NCI-H345 treated with DMSO at 0.1 percent for 48 hours (cell line): ENCODE data around the gene MIOS.

Experiments used
- DNase-seq: peaks from one replicate; lab custom pipeline; 2025; ENCODE audit not compliant: unreplicated experiment; lab: John Stamatoyannopoulos, UW

The MIOS gene

GRCh38 chr7:7566651-7567611, at the start of gene MIOS:
Gene MIOS (plus strand): TSS chr7:7566884. CDS start chr7:7572476, 5,592 bp downstream.
- peak; percentile 22 for DNase-seq

GRCh38 chr7:7517754-7518153, 48.9 kb upstream of the MIOS start:
- DNase-seq = no peak

GRCh38 chr7:7519056-7519455, 47.6 kb upstream of the MIOS start:
- DNase-seq = no peak

- no peak for DNase-seq
These were observed 47.2 kb upstream of the MIOS start for GRCh38 chr7:7519528-7519927.

GRCh38 chr7:7521259-7521658, 45.4 kb upstream of the MIOS start:
- DNase-seq = no peak

GRCh38 chr7:7522421-7522820, 44.3 kb upstream of the MIOS start:
- DNase-seq = no peak

- DNase-seq = no peak
These were observed 42.6 kb upstream of the MIOS start for GRCh38 chr7:7524121-7524520.

- DNase-seq = no peak
These were observed 40.7 kb upstream of the MIOS start for GRCh38 chr7:7526006-7526405.

- no peak for DNase-seq
These were observed 39.6 kb upstream of the MIOS start for GRCh38 chr7:7527047-7527446.

GRCh38 chr7:7529328-7529727, 37.4 kb upstream of the MIOS start:
- peak; percentile 88 for DNase-seq

GRCh38 chr7:7533831-7534430, 32.8 kb upstream of the MIOS start:
- no peak for DNase-seq

GRCh38 chr7:7535691-7536090, 31.0 kb upstream of the MIOS start, which contains the start of gene COL28A1:
Gene COL28A1 (minus strand): TSS chr7:7535873. CDS start chr7:7532875, 2,998 bp downstream.
- DNase-seq = no peak

- no peak for DNase-seq
These were observed 30.2 kb upstream of the MIOS start for GRCh38 chr7:7536396-7537019.

- no peak for DNase-seq
These were observed 29.0 kb upstream of the MIOS start for GRCh38 chr7:7537711-7538110.

GRCh38 chr7:7539152-7539551, 27.5 kb upstream of the MIOS start:
- no peak for DNase-seq

GRCh38 chr7:7539711-7540110, 27.0 kb upstream of the MIOS start:
- no peak for DNase-seq

GRCh38 chr7:7542251-7542835, 24.3 kb upstream of the MIOS start:
- no peak for DNase-seq

GRCh38 chr7:7548407-7548806, 18.3 kb upstream of the MIOS start:
- no peak for DNase-seq

GRCh38 chr7:7550663-7551062, 16.0 kb upstream of the MIOS start:
- no peak for DNase-seq

GRCh38 chr7:7552199-7552598, 14.5 kb upstream of the MIOS start:
- no peak for DNase-seq

- DNase-seq = no peak
These were observed 13.3 kb upstream of the MIOS start for GRCh38 chr7:7553386-7553785.
